Measurements from ENCODE around the gene NAA50. TPM values are rescaled to one million over a fixed set of nuclear protein-coding genes. Genes with fewer than 3 reads are reported as not detected.

The NAA50 gene
- total and polyA plus RNA-seq, 4 experiments from 2014 or later: 65.1 to 77.7 (median 73.7) TPM

DNA sequence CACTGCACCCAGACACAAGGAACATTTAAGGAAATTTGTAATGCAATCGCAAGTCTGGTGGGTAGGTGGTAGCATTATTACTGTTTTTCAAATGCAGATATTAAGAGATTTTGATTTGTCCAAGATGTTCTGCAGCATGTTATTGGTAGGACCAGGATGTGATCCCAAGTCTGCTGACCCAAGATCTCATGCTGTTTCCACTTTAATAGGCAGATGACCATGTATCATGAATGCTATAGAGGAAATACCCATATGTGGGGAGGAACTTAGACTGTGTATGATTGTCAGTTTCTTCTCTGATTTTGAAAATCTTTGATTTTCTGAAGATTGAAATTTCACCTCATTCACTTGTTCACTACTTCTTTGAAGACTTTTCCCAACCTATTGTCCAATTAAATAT, 29.5 kb upstream of the NAA50 start:
- no peaks in the 10 kb centered on the region for H3K27me3 Mint-ChIP-seq
- H3K9me3 ChIP-seq (ENCODE audit: control insufficient read depth in 1 of 2, low read length in 2 of 2): no peaks in the 10 kb centered on the region
- H3K27ac Mint-ChIP-seq: peak overlapping the region in 1 of 7 donors; percentile 30
- H3K4me3 ChIP-seq (ENCODE audit: low read length in 2 of 2): no peak overlapping the region
- no peak overlapping the region for H3K4me3 Mint-ChIP-seq
- H3K4me1 Mint-ChIP-seq: peaks cover 12 to 22% (median 16%) of the 10 kb centered on the region in 4 donors
- no peak overlapping the region for H3K27ac ChIP-seq (ENCODE audit: low read depth, low read length)
- H3K36me3 Mint-ChIP-seq: peaks cover 5 to 10% of the 10 kb centered on the region in 2 donors
- intact Hi-C loops (cut with micrococcal nuclease): no loop called here
- no peaks in the 10 kb centered on the region for H3K36me3 ChIP-seq (ENCODE audit: insufficient read depth, low read length)
- no peak for DNase-seq
- ChIA-PET POLR2A (ENCODE audit: partially characterized antibody) (no interaction called here), CTCF (ENCODE audit: partially characterized antibody) (no interaction called here)
- no peaks in the 10 kb centered on the region for H3K27me3 ChIP-seq (ENCODE audit: insufficient read depth, low read length)
- H3K9me3 Mint-ChIP-seq: no peaks in the 10 kb centered on the region
- H3K4me1 ChIP-seq (ENCODE audit: insufficient read depth, low read length): no peaks in the 10 kb centered on the region

DNA sequence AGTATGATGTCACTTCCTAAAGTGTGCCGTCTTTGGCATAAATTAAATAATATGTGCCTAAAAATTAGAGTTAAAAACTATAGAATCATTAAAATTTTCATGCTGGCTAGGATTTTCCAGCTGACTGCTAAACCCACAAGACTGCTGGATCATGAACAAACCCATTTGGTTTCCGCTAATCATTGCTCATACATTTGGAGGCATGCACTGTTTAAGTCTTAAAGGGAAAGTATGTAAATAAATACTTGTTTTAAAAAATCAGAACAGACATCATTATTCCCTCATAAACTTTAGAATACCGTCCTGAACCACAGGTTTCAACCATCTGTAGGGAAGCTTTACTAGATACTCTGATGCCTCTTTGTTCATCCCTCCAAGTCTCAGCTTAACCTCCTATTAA, 27.3 kb upstream of the NAA50 start:
- intact Hi-C loops (cut with micrococcal nuclease): no loop called here
- POLR2A ChIA-PET (ENCODE audit: partially characterized antibody): no interaction called here

DNA sequence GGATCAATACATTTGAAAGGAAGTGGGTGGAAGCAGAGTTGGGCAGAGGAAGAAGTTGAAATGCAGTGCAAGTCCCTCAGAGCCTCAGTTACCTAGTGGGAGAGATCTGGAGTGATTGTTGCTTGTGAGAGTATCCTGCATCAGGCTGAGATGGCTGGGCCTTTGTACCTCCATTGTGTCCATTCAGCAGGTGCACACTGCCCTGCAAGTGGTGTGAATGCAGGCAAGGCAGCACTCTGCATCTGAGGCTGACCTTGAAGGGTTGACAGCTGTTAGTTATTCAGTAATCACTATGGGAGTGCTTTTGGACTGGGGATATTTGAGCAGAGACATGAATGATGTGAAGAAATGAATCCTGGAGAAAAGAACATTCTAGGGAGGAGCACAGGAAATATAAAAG, 25.9 kb upstream of the NAA50 start:
- Histone ChIP-seq H3K4me1 (ENCODE audit: insufficient read depth, low read length) (no peaks in the 10 kb centered on the region), H3K4me3 (ENCODE audit: low read length in 2 of 2) (no peak overlapping the region), H3K36me3 (ENCODE audit: insufficient read depth, low read length) (no peaks in the 10 kb centered on the region), H3K27ac (ENCODE audit: low read depth, low read length) (no peak overlapping the region), H3K27me3 (ENCODE audit: insufficient read depth, low read length) (no peaks in the 10 kb centered on the region), H3K9me3 (ENCODE audit: control insufficient read depth in 1 of 2, low read length in 2 of 2) (no peaks in the 10 kb centered on the region)
- H3K27me3 Mint-ChIP-seq: no peaks in the 10 kb centered on the region
- DNase-seq: no peak
- CTCF ChIA-PET (ENCODE audit: partially characterized antibody): interaction anchor here (0.7 kb wide), 1 partner anchor 71 kb away, joined by 3 read pairs; no protein-coding TSS in a partner anchor
- no peak overlapping the region for H3K27ac Mint-ChIP-seq
- H3K9me3 Mint-ChIP-seq: no peaks in the 10 kb centered on the region
- no peak overlapping the region for H3K4me3 Mint-ChIP-seq
- POLR2A ChIA-PET (ENCODE audit: partially characterized antibody): no interaction called here
- H3K36me3 Mint-ChIP-seq: peaks cover 1 to 3% of the 10 kb centered on the region in 2 donors
- intact Hi-C loops (cut with micrococcal nuclease): no loop called here
- peaks cover 11 to 17% (median 14%) of the 10 kb centered on the region in 4 donors for H3K4me1 Mint-ChIP-seq

More for the DNA sequence above, 27.3 kb upstream of the NAA50 start:
- H3K9me3 Mint-ChIP-seq: no peaks in the 10 kb centered on the region
- CTCF ChIA-PET (ENCODE audit: partially characterized antibody): interaction anchor here (1.0 to 1.1 kb wide), 2 partner anchors 9 to 37 kb away, joined by 4 read pairs; no protein-coding TSS in a partner anchor
- no peaks in the 10 kb centered on the region for H3K27me3 ChIP-seq (ENCODE audit: insufficient read depth, low read length)
- peaks cover 1 to 8% of the 10 kb centered on the region in 2 donors for H3K36me3 Mint-ChIP-seq
- H3K27ac ChIP-seq (ENCODE audit: low read depth, low read length): no peak overlapping the region
- H3K4me1 Mint-ChIP-seq: peaks cover 12 to 23% (median 14%) of the 10 kb centered on the region in 4 donors
- no peak for DNase-seq
- H3K9me3 ChIP-seq (ENCODE audit: control insufficient read depth in 1 of 2, low read length in 2 of 2): no peaks in the 10 kb centered on the region
- no peak overlapping the region for H3K4me3 ChIP-seq (ENCODE audit: low read length in 2 of 2)
- no peaks in the 10 kb centered on the region for H3K4me1 ChIP-seq (ENCODE audit: insufficient read depth, low read length)
- no peaks in the 10 kb centered on the region for H3K36me3 ChIP-seq (ENCODE audit: insufficient read depth, low read length)
- H3K4me3 Mint-ChIP-seq: no peak overlapping the region
- H3K27ac Mint-ChIP-seq: peak overlapping the region in 1 of 7 donors; percentile 19
- H3K27me3 Mint-ChIP-seq: no peaks in the 10 kb centered on the region

DNA sequence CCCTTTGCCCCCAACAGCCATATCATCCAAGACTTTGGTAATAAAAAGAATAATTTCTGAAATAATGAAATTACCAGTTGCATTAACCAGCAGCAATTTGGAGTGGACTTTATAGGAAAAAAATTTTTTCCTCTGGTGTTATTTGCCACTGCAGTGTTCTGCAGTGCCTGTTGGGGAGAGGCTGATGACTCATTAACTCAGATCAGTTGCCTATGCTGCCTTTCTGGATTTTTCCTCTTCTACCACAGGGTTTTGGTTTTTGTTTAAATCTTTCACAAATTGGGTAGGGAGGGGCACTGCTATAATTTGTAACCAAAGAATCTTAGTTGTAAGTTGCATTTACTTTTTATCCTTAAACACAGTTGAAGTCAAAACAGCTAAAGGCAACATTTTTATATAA, 23.5 kb upstream of the NAA50 start:
- Mint-ChIP-seq H3K27ac (no peak overlapping the region), H3K27me3 (no peaks in the 10 kb centered on the region), H3K4me1 (peaks cover 5 to 13% (median 8%) of the 10 kb centered on the region in 4 donors), H3K4me3 (no peak overlapping the region), H3K9me3 (no peaks in the 10 kb centered on the region), H3K36me3 (peaks cover 3% of the 10 kb centered on the region in 2 donors)
- ChIA-PET POLR2A (ENCODE audit: partially characterized antibody) (no interaction called here), CTCF (ENCODE audit: partially characterized antibody) (no interaction called here)
- DNase-seq: no peak
- no peaks in the 10 kb centered on the region for H3K36me3 ChIP-seq (ENCODE audit: insufficient read depth, low read length)
- no peaks in the 10 kb centered on the region for H3K9me3 ChIP-seq (ENCODE audit: control insufficient read depth in 1 of 2, low read length in 2 of 2)
- H3K27ac ChIP-seq (ENCODE audit: low read depth, low read length): no peak overlapping the region
- H3K27me3 ChIP-seq (ENCODE audit: insufficient read depth, low read length): no peaks in the 10 kb centered on the region
- intact Hi-C loops (cut with micrococcal nuclease): no loop called here
- no peak overlapping the region for H3K4me3 ChIP-seq (ENCODE audit: low read length in 2 of 2)
- no peaks in the 10 kb centered on the region for H3K4me1 ChIP-seq (ENCODE audit: insufficient read depth, low read length)

DNA sequence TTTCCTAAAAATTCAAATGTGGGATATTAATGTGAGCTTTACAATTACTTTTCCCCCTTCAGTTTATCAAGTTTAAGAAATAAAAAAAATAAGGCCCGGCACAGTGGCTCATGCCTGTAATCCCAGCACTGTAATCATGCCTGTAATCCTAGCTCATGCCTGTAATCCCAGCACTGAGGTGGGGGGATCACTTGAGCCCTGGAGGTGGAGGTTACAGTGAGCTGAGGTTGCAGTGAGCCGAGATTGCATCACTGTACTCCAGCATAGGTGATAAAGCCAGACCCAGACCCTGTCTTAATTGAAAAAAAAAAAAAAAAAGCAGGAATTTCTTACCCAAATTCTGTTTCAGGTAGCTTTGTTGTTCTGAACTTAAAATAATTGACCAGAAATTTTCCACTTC, 18.6 kb upstream of the NAA50 start:
- H3K4me3 ChIP-seq (ENCODE audit: low read length in 2 of 2): no peak overlapping the region
- CTCF ChIA-PET (ENCODE audit: partially characterized antibody): interaction anchor here (0.9 to 1.5 kb wide), 2 partner anchors 9 to 20 kb away, joined by 4 read pairs; no protein-coding TSS in a partner anchor
- no peaks in the 10 kb centered on the region for H3K36me3 ChIP-seq (ENCODE audit: insufficient read depth, low read length)
- H3K9me3 ChIP-seq (ENCODE audit: control insufficient read depth in 1 of 2, low read length in 2 of 2): no peaks in the 10 kb centered on the region
- Mint-ChIP-seq H3K27ac (no peak overlapping the region), H3K4me1 (peaks cover 0 to 3% (median under 1%) of the 10 kb centered on the region in 4 donors), H3K9me3 (no peaks in the 10 kb centered on the region), H3K4me3 (no peak overlapping the region), H3K36me3 (peaks cover 3% of the 10 kb centered on the region in 2 donors), H3K27me3 (no peaks in the 10 kb centered on the region)
- intact Hi-C loops (cut with micrococcal nuclease): no loop called here
- no peaks in the 10 kb centered on the region for H3K4me1 ChIP-seq (ENCODE audit: insufficient read depth, low read length)
- DNase-seq: no peak
- POLR2A ChIA-PET (ENCODE audit: partially characterized antibody): interaction anchor here (2.1 kb wide), 1 partner anchor 19 kb away, joined by 11 read pairs; the partner anchor contains the start of genes ATP6V1A and NAA50
- no peaks in the 10 kb centered on the region for H3K27me3 ChIP-seq (ENCODE audit: insufficient read depth, low read length)
- H3K27ac ChIP-seq (ENCODE audit: low read depth, low read length): no peak overlapping the region

DNA sequence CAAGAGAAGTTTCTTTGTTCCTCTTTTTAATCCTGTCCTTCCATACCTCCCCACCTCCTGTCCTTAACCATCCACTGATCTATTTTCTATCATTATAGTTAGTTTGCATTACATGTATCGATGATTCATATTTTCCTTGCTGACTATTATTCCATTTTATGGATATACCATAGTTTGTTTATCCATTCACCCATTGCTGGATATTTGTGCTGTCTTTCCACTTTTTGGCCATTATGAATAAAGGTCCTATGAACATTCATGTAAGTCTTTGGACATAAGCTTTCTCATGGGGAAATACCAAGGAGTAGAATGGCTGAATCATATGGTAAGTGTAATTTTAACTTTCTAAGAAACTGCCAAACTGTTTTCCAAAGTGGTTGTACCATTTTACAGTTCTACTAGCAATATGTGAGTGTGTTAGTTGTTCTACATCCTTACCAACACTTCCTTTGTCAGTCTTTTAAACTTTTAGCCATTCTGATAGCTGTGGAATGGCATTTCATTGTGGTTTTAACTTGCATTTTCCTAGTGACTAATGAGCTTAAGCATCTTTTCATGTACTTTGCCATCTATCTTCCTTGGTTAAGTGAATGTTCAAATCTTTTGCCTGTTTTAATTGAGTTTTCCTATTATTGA, 12.5 kb upstream of the NAA50 start:
- Histone ChIP-seq H3K4me3 (ENCODE audit: low read length in 2 of 2) (no peak overlapping the region), H3K27ac (ENCODE audit: low read depth, low read length) (no peak overlapping the region), H3K9me3 (ENCODE audit: control insufficient read depth in 1 of 2, low read length in 2 of 2) (no peaks in the 10 kb centered on the region), H3K36me3 (ENCODE audit: insufficient read depth, low read length) (no peaks in the 10 kb centered on the region), H3K27me3 (ENCODE audit: insufficient read depth, low read length) (no peaks in the 10 kb centered on the region), H3K4me1 (ENCODE audit: insufficient read depth, low read length) (no peaks in the 10 kb centered on the region)
- H3K27me3 Mint-ChIP-seq: no peaks in the 10 kb centered on the region
- CTCF ChIA-PET (ENCODE audit: partially characterized antibody): no interaction called here
- intact Hi-C loops (cut with micrococcal nuclease): no loop called here
- H3K4me3 Mint-ChIP-seq: no peak overlapping the region
- peaks cover 0 to 8% (median 4%) of the 10 kb centered on the region in 4 donors for H3K4me1 Mint-ChIP-seq
- H3K27ac Mint-ChIP-seq: no peak overlapping the region
- peaks cover 0 to 8% (median 2%) of the 10 kb centered on the region in 8 donors for H3K9me3 Mint-ChIP-seq
- H3K36me3 Mint-ChIP-seq: peaks cover 4 to 18% of the 10 kb centered on the region in 2 donors
- DNase-seq: no peak
- POLR2A ChIA-PET (ENCODE audit: partially characterized antibody): interaction anchor here (1.4 kb wide), 1 partner anchor 12 kb away, joined by 7 read pairs; the partner anchor contains the start of genes ATP6V1A and NAA50

DNA sequence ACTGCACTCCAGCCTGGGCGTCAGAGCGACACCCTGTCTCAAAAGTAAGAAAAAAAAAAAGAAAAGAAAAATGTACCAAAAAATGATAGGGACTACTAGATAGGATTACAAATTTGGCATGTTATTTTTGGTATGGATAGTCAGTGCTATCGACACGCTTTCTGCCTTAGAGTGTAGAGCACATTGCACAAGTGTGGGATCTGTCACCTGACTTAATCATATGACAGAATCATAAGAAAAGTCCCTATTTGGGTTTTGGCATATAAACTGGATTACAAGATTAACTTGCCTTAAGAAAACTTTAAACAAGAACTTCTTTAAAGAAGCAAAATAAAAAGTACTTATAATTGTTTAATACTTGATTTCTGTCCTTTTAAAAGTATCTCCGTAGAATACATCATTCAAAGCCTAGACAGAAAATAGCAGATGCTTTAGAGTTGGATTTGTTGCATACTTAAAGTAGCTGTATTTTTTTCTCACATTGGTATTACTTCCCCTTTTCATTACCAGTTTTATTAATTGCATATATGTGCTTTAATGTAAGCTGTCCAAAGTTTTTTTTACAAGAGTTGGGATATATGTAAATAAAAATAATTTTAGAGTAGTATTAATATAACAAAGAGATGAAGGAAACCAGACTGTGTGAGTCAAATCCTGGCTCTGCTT, 8.6 kb upstream of the NAA50 start:
- Mint-ChIP-seq H3K4me3 (no peak overlapping the region), H3K27me3 (no peaks in the 10 kb centered on the region), H3K27ac (no peak overlapping the region), H3K9me3 (peaks cover 0 to 8% (median 2%) of the 10 kb centered on the region in 8 donors), H3K4me1 (peaks cover 3 to 11% (median 7%) of the 10 kb centered on the region in 4 donors), H3K36me3 (peaks cover 4 to 18% of the 10 kb centered on the region in 2 donors)
- DNase-seq: no peak
- Histone ChIP-seq H3K36me3 (ENCODE audit: insufficient read depth, low read length) (no peaks in the 10 kb centered on the region), H3K27ac (ENCODE audit: low read depth, low read length) (no peak overlapping the region), H3K4me3 (ENCODE audit: low read length in 2 of 2) (no peak overlapping the region), H3K4me1 (ENCODE audit: insufficient read depth, low read length) (peaks cover 5% of the 10 kb centered on the region), H3K27me3 (ENCODE audit: insufficient read depth, low read length) (no peaks in the 10 kb centered on the region), H3K9me3 (ENCODE audit: control insufficient read depth in 1 of 2, low read length in 2 of 2) (no peaks in the 10 kb centered on the region)
- ChIA-PET POLR2A (ENCODE audit: partially characterized antibody) (no interaction called here), CTCF (ENCODE audit: partially characterized antibody) (no interaction called here)
- intact Hi-C loops (cut with micrococcal nuclease): no loop called here

Measured in CD4-positive, alpha-beta memory T cell (primary cell).